Measurements from ENCODE around the gene UBQLN4. TPM values are rescaled to one million over a fixed set of nuclear protein-coding genes. Genes with fewer than 3 reads are reported as not detected.

Gene UBQLN4
- total RNA-seq, 1 donor from 2014 or later = 97.8 TPM

- TF ChIP-seq CTCF (IDR thresholded peaks at IDR 0.05; ENCODE audit: unreplicated experiment) = no peak
- H3K27me3 Mint-ChIP-seq = no peaks in the 10 kb centered on the region
Measured at GRCh38 chr1:156080241-156080862, 26.8 kb upstream of the UBQLN4 start.

GRCh38 chr1:156079762-156080161 lies 26.2 kb upstream of the UBQLN4 start:
- H3K36me3 Mint-ChIP-seq (ENCODE audit: insufficient read depth) = peaks cover 34% of the 10 kb centered on the region
- H3K27me3 Mint-ChIP-seq = no peaks in the 10 kb centered on the region
- DNase-seq (ENCODE audit: low spot score, unreplicated experiment) = no peak
- H3K9me3 Mint-ChIP-seq (ENCODE audit: low read depth) = no peaks in the 10 kb centered on the region
- TF ChIP-seq CTCF (IDR thresholded peaks at IDR 0.05; ENCODE audit: unreplicated experiment) = no peak
- peaks cover 65% of the 10 kb centered on the region for H3K4me1 Mint-ChIP-seq (ENCODE audit: low read depth)
- peak overlapping the region; percentile 99 for H3K4me3 Mint-ChIP-seq (ENCODE audit: low read depth)
- H3K27ac Mint-ChIP-seq = peak overlapping the region; percentile 98

More at GRCh38 chr1:156080241-156080862, 26.8 kb upstream of the UBQLN4 start:
- Mint-ChIP-seq H3K9me3 (ENCODE audit: low read depth) (no peaks in the 10 kb centered on the region), H3K4me3 (ENCODE audit: low read depth) (peak overlapping the region; percentile 99), H3K27ac (peak overlapping the region; percentile 98), H3K36me3 (ENCODE audit: insufficient read depth) (peaks cover 32% of the 10 kb centered on the region), H3K4me1 (ENCODE audit: low read depth) (peaks cover 66% of the 10 kb centered on the region)
- DNase-seq (ENCODE audit: low spot score, unreplicated experiment) = no peak

- Mint-ChIP-seq H3K36me3 (ENCODE audit: insufficient read depth) (peaks cover 36% of the 10 kb centered on the region), H3K27ac (peak overlapping the region; percentile 63), H3K4me3 (ENCODE audit: low read depth) (peak overlapping the region; percentile 99), H3K27me3 (no peaks in the 10 kb centered on the region), H3K4me1 (ENCODE audit: low read depth) (peaks cover 62% of the 10 kb centered on the region), H3K9me3 (ENCODE audit: low read depth) (no peaks in the 10 kb centered on the region)
- no peak for DNase-seq (ENCODE audit: low spot score, unreplicated experiment)
- TF ChIP-seq CTCF (IDR thresholded peaks at IDR 0.05; ENCODE audit: unreplicated experiment) = no peak
Measured at GRCh38 chr1:156078728-156079127, 25.1 kb upstream of the UBQLN4 start.

GRCh38 chr1:156077430-156077760 lies 23.8 kb upstream of the UBQLN4 start:
- peaks cover 38% of the 10 kb centered on the region for H3K36me3 Mint-ChIP-seq (ENCODE audit: insufficient read depth)
- no peak for DNase-seq (ENCODE audit: low spot score, unreplicated experiment)
- H3K4me1 Mint-ChIP-seq (ENCODE audit: low read depth) = peaks cover 62% of the 10 kb centered on the region
- no peaks in the 10 kb centered on the region for H3K9me3 Mint-ChIP-seq (ENCODE audit: low read depth)
- no peaks in the 10 kb centered on the region for H3K27me3 Mint-ChIP-seq
- peak overlapping the region; percentile 63 for H3K27ac Mint-ChIP-seq
- no peak for TF ChIP-seq CTCF (IDR thresholded peaks at IDR 0.05; ENCODE audit: unreplicated experiment)
- peak overlapping the region; percentile 99 for H3K4me3 Mint-ChIP-seq (ENCODE audit: low read depth)

- H3K4me1 Mint-ChIP-seq (ENCODE audit: low read depth) = peaks cover 62% of the 10 kb centered on the region
- no peaks in the 10 kb centered on the region for H3K9me3 Mint-ChIP-seq (ENCODE audit: low read depth)
- no peak for DNase-seq (ENCODE audit: low spot score, unreplicated experiment)
- no peak for TF ChIP-seq CTCF (IDR thresholded peaks at IDR 0.05; ENCODE audit: unreplicated experiment)
- H3K27me3 Mint-ChIP-seq = no peaks in the 10 kb centered on the region
- peak overlapping the region; percentile 99 for H3K4me3 Mint-ChIP-seq (ENCODE audit: low read depth)
- H3K36me3 Mint-ChIP-seq (ENCODE audit: insufficient read depth) = peaks cover 38% of the 10 kb centered on the region
- H3K27ac Mint-ChIP-seq = peak overlapping the region; percentile 63
Measured at GRCh38 chr1:156076609-156077429, 23.2 kb upstream of the UBQLN4 start.
